HG02938 (cell line): ENCODE measurements around the gene ABCC4.
A peak's percentile ranks its signal among the peaks of the same experiment; 100 is the strongest.

ENCODE experiments used
- ATAC-seq: cut with Tn5 transposase; IDR thresholded peaks from one replicate; pipeline ENCODE4 v1.9.1; 2021; ENCODE audit warnings: mild to moderate bottlenecking, moderate library complexity; ENCODE audit not compliant: unreplicated experiment

The ABCC4 gene

GRCh38 chr13:95060014-95060519 lies 241.2 kb downstream of the ABCC4 start:
- ATAC-seq = no peak

- no peak for ATAC-seq
These were observed 241.9 kb downstream of the ABCC4 start for GRCh38 chr13:95059306-95059705.

DNA sequence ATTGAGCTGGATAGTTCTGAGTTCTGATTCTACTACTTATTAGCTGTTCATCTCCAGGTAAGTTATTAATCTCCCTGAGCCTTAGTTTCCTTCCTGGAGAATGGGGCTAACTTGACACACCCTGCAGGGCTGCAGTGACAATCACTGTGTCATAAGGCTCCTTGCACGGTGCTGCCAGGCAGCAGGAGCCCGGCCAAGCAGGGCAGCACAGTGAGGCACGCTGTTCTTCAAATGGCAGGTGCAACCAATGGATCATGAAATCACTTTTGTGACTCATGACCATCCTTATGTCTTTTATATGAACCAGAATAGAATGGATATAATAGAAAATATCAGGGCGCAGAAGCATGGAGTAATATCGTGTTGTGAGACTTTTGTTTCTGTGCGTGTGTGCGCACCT lies 242.6 kb downstream of the ABCC4 start:
- ATAC-seq = no peak

GRCh38 chr13:95056266-95056665 lies 245.0 kb downstream of the ABCC4 start:
- ATAC-seq = no peak

- ATAC-seq = no peak
These were observed 250.2 kb downstream of the ABCC4 start for GRCh38 chr13:95050800-95051615.

DNA sequence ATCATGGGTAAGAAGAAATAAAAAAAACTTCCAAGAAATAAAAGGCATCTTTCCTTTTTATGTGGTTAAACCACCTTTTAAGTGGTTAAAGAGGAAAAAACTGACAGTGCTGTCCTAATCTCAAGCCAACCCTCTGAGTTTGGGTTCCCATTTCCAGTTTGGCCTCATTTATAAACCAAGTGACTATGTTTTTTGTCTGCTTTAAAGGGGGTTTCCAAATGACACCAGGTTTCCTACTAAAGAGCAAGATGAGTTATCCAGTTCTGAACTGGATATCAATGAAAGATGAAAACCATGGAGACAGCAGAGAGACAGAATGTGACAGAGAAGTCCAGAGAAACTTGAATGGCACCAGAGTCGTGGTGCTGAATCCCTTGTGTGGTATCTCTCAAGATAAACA lies 251.5 kb downstream of the ABCC4 start:
- no peak for ATAC-seq

GRCh38 chr13:95044452-95045205 lies 256.6 kb downstream of the ABCC4 start:
- ATAC-seq = no peak

GRCh38 chr13:95039415-95039814 lies 261.8 kb downstream of the ABCC4 start:
- no peak for ATAC-seq

- ATAC-seq = no peak
These were observed 262.3 kb downstream of the ABCC4 start for GRCh38 chr13:95038949-95039348.

DNA sequence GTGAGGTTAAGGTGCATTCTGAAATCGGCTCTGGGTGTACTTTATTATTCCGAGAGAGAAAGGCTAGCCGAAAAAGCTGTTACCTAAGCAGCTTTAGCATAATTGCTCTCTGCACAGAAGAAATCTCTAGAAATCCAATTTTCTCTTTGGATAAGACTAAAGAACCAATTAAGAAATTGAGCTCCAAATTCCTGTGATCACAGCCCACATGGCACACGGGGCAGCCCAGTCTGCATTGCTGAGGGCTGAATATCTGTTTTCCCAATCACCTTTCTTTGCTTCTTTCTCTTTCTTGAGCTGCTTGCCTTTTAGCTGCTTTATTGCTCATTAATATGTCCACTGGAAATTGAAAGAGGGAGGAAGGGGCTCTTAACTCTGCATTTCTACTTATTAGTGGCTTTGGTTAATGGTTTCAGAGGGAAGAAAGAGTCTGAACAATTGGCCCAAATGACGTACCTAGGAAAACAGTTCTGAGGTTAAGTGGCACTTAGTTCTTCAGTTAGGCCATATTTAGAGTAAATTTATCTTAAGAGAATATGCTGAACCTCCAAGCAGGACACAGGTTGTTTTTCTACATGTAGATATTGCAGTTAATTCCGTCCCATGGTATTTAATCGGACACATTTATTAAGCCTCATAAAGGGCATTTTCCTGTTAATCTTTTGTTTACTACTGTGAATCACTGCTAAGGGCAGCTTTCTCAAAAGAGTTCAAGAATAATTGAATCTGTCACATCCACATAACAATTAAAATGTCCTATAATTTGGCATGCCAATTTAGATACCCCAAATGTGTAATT lies 265.7 kb downstream of the ABCC4 start:
- ATAC-seq = no peak

GRCh38 chr13:95033890-95034289 lies 267.4 kb downstream of the ABCC4 start:
- ATAC-seq = peak; percentile 69

DNA sequence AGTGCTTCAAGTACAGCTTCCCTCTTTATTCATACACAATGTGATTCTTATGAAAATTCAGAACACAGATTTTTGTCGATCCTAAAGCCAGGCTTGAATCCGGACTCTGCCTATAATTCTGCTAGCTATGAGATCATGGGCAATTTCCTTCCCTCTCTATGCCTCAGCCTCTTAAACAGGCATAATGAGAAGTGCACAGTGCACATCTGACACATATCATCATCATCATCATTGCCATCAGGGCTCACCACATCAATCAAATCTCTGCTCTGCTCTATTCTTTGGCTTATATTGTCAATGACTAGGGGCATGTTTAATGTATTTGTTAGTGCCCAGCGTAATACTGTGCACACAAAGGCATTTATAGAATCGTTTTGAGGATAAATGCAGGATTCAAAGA lies 269.1 kb downstream of the ABCC4 start:
- no peak for ATAC-seq

DNA sequence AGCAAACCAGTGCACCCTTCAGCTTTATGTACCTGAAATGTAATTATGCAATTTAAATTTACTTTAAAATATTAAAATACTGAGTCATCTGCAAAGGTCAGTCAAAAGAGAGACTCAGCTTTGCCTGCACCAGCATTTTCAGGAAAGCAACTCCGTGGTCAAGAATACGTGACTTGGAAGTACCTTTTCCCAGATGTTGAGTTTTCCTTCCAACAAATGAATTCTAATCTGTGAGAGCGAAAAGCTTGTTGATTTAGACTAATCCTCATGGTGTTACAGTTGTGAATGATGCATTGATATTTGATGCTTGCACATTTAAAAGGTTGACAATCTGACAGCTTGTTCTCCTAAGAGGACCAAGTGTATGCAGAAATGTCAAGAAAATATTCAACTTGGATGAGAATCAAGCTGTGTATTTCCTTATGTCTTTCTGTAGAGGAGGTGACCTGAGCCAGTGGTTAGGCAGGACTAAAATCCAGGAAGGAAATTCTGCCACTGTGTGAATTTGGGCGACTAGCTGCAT lies 270.4 kb downstream of the ABCC4 start:
- ATAC-seq = no peak

DNA sequence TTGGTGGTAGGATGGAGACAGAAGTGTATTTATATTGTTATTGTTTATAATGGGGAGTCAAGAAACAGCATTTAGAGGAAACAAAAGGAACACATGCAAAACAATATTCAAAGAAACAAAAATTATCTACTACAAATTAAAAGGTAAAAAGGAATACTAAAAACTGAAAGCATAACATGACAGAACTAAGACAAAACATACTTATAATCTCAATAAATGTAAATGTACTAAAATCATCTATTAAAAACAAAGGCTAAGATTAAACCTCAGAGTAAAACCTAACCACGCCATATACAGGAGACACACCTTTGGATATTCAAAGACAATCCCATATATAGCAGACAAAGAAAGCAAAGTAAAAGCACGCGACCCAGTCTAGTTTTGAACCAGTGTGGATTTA lies 273.6 kb downstream of the ABCC4 start:
- ATAC-seq = no peak

- ATAC-seq = no peak
These were observed 276.1 kb downstream of the ABCC4 start for GRCh38 chr13:95025116-95025515.

DNA sequence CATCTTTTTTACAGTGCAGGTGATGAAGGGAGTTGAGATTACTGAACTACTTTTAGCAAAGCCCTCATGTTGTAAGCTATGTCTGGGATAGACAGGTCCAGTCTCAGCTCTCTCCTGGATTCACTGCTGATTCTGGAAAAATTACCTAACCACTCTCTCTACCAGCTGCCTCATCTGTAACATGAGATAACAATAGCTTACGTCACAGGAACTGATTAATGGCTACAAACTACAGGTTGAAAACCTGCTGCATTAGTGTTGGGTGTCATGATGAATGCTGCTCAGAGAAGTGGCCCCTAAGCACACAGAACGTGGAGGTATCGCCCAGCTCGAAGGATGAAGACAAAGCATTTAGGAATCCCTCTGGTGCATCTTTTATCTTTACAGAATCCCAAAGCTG lies 277.8 kb downstream of the ABCC4 start:
- no peak for ATAC-seq

DNA sequence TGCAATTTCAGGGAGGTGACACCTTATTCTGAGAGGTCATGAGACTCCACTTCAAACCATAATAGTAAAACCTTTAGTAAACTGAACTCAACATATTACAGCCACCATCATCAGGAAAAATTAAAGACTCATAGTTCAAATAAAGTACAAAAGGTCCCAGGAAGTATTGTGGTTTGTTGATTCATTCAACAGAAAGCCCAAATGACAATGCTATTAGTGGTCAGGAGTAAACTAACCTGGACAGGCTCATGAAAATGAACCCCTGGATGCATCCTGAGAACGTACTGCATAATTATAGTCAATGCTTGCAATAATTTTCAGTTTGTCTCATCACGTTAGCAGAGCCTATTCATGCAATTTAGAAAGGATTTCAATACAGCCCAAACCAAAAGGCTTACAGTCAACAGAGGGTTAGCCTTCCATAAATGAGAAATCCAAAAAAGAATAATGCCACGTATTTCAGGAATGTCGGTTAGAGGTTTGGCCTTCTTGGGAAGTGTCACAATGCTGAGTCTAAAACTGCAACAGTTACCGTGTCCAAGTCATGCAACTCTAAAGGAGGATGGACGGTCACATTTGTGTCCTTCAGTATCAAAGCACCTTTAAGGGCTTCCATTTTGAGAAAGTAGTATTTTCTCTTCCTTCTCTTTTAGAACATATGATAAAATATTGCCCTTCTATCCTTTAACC lies 280.8 kb downstream of the ABCC4 start:
- no peak for ATAC-seq

GRCh38 chr13:95019886-95020285 lies 281.4 kb downstream of the ABCC4 start:
- ATAC-seq = no peak

- ATAC-seq = no peak
These were observed 293.9 kb downstream of the ABCC4 start for GRCh38 chr13:95007322-95007721.

DNA sequence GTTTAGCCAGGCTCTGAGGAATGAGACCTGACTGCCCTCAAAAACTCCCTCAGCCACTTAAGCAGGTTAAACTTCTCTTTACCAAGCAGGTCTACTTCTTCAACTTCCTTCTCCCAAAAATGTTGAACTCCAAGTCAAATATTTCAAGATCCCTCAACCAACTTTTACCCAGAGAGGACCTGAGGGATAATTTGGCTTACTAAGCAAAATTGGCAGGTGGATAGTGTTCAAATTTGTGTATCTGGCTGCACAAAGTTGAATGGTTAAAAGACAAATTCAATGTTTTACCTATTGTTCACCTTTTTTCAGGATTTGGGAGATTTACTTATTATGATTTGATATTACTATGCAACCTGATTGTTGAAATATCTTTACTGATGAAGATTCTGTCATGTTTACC lies 296.0 kb downstream of the ABCC4 start:
- no peak for ATAC-seq
